NT2/D1 (cell line): ENCODE results near the gene MMP26.

Experiments
- SUZ12 ChIP-seq: IDR thresholded peaks from 2 replicates; pipeline ENCODE4 v1.6.1; 2011; ENCODE audit not compliant: insufficient read length, insufficient read depth; ENCODE audit errors: extremely low read depth
- YY1 ChIP-seq: IDR thresholded peaks from 2 replicates; pipeline ENCODE4 v1.6.1; 2011; ENCODE audit not compliant: insufficient read length, insufficient read depth
- ZNF274 ChIP-seq: IDR thresholded peaks from 2 replicates; pipeline ENCODE4 v1.6.1; 2011; ENCODE audit warnings: mild to moderate bottlenecking, low read depth, low read length

GRCh38 chr11:4671741-4672140 is 32.8 kb upstream of the MMP26 start:
- TF ChIP-seq YY1 = no peak
- no peak for TF ChIP-seq ZNF274
- no peak for TF ChIP-seq SUZ12
